Measurements from ENCODE around the gene CEP128.

Gene CEP128

GRCh38 chr14:80839743-80840142 is 101.8 kb downstream of the CEP128 start:
- TF ChIP-seq YY1 (IDR thresholded peaks at IDR 0.05; ENCODE audit: insufficient read depth, insufficient read length): no peak
- no peak for TF ChIP-seq ZNF274 (IDR thresholded peaks at IDR 0.05; ENCODE audit: low read depth, low read length)
- no peak for TF ChIP-seq SUZ12 (IDR thresholded peaks at IDR 0.05; ENCODE audit: extremely low read depth, insufficient read depth, insufficient read length)
- H3K9me3 ChIP-seq (ENCODE audit: insufficient read depth, low read length): no peaks in the 10 kb centered on the region
- no peak overlapping the region for H3K4me3 ChIP-seq (ENCODE audit: insufficient read length, low read depth)
- H3K4me1 ChIP-seq (ENCODE audit: insufficient read depth, insufficient read length): no peaks in the 10 kb centered on the region
- H3K9ac ChIP-seq (ENCODE audit: insufficient read length, low read depth): no peak overlapping the region
- no peak for DNase-seq (ENCODE audit: low read depth, low spot score)
- no peaks in the 10 kb centered on the region for H3K36me3 ChIP-seq (ENCODE audit: insufficient read depth, insufficient read length, low read length)
- H3K27me3 ChIP-seq (ENCODE audit: insufficient read depth, insufficient read length): no peaks in the 10 kb centered on the region

GRCh38 chr14:80809663-80810062 is 131.9 kb downstream of the CEP128 start:
- no peak for DNase-seq (ENCODE audit: low read depth, low spot score)
- Histone ChIP-seq H3K4me1 (ENCODE audit: insufficient read depth, insufficient read length) (no peaks in the 10 kb centered on the region), H3K27me3 (ENCODE audit: insufficient read depth, insufficient read length) (no peaks in the 10 kb centered on the region), H3K4me3 (ENCODE audit: insufficient read length, low read depth) (no peak overlapping the region), H3K9ac (ENCODE audit: insufficient read length, low read depth) (no peak overlapping the region), H3K9me3 (ENCODE audit: insufficient read depth, low read length) (no peaks in the 10 kb centered on the region), H3K36me3 (ENCODE audit: insufficient read depth, insufficient read length, low read length) (no peaks in the 10 kb centered on the region)
- TF ChIP-seq ZNF274 (IDR thresholded peaks at IDR 0.05; ENCODE audit: low read depth, low read length) (no peak), SUZ12 (IDR thresholded peaks at IDR 0.05; ENCODE audit: extremely low read depth, insufficient read depth, insufficient read length) (no peak), YY1 (IDR thresholded peaks at IDR 0.05; ENCODE audit: insufficient read depth, insufficient read length) (no peak)

DNA sequence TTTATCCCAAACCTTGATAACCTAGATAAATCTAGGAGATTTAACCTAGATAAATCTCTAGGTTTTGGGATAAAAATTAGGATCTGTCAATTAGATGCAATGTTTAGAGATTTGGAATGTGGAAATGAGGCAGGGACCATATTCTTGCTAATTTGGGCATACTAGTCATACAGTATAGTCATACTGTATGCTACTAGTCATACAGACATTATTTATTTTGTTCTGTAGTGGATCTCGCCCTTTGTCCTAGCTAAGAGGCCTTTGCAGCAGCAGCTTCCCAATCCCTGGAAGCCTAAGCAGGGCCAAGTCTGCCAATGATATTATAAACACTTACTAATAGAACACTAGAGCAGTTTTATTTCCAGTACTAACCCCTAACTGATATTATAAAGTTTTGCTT is 136.4 kb downstream of the CEP128 start:
- no peak for DNase-seq (ENCODE audit: low read depth, low spot score)
- H3K9me3 ChIP-seq (ENCODE audit: insufficient read depth, low read length): no peaks in the 10 kb centered on the region
- no peak overlapping the region for H3K4me3 ChIP-seq (ENCODE audit: insufficient read length, low read depth)
- no peak for TF ChIP-seq ZNF274 (IDR thresholded peaks at IDR 0.05; ENCODE audit: low read depth, low read length)
- TF ChIP-seq SUZ12 (IDR thresholded peaks at IDR 0.05; ENCODE audit: extremely low read depth, insufficient read depth, insufficient read length): no peak
- no peak for TF ChIP-seq YY1 (IDR thresholded peaks at IDR 0.05; ENCODE audit: insufficient read depth, insufficient read length)
- H3K9ac ChIP-seq (ENCODE audit: insufficient read length, low read depth): no peak overlapping the region
- H3K36me3 ChIP-seq (ENCODE audit: insufficient read depth, insufficient read length, low read length): no peaks in the 10 kb centered on the region
- no peaks in the 10 kb centered on the region for H3K27me3 ChIP-seq (ENCODE audit: insufficient read depth, insufficient read length)
- H3K4me1 ChIP-seq (ENCODE audit: insufficient read depth, insufficient read length): no peaks in the 10 kb centered on the region

DNA sequence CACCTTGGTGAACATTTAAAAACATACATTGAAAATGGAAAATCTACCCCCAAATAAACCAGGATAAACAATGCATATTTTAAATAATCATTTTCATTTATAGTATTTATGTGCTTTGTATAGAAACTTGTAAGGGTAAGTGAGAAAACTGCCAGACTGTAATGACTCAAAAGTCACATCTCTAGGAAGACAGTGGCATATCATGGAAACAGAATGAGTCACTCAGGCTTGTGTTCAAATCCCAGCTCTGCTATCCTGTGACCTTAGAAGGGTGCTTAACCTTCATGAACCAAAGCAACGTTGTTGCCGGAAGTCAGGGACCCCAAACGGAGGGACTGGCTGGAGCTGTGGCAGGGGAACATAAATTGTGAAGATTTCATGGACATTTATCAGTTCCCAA is 142.7 kb downstream of the CEP128 start:
- DNase-seq (ENCODE audit: low read depth, low spot score): no peak
- Histone ChIP-seq H3K9me3 (ENCODE audit: insufficient read depth, low read length) (no peaks in the 10 kb centered on the region), H3K36me3 (ENCODE audit: insufficient read depth, insufficient read length, low read length) (no peaks in the 10 kb centered on the region), H3K4me3 (ENCODE audit: insufficient read length, low read depth) (no peak overlapping the region), H3K27me3 (ENCODE audit: insufficient read depth, insufficient read length) (no peaks in the 10 kb centered on the region), H3K9ac (ENCODE audit: insufficient read length, low read depth) (no peak overlapping the region), H3K4me1 (ENCODE audit: insufficient read depth, insufficient read length) (no peaks in the 10 kb centered on the region)
- no peak for TF ChIP-seq YY1 (IDR thresholded peaks at IDR 0.05; ENCODE audit: insufficient read depth, insufficient read length)
- TF ChIP-seq SUZ12 (IDR thresholded peaks at IDR 0.05; ENCODE audit: extremely low read depth, insufficient read depth, insufficient read length): no peak
- TF ChIP-seq ZNF274 (IDR thresholded peaks at IDR 0.05; ENCODE audit: low read depth, low read length): no peak

DNA sequence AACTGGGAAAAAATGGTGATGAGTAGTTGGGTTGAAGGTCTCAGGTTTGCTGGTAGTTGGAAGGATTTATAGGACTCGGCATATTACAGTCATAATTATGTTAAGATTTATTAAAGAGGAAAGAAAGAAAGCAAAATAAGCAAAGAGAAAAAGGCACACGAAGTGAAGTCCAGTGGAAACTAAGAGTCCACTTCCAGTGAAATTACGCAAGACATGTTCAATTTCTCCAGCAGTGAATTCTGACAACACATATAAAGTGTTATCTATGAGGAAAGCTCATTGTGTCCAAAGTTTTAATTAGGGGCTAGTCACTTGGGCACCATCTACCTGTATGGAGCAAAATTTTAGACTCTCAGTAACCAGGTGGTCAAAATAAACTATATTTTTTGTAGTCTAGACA is 143.3 kb downstream of the CEP128 start:
- H3K9me3 ChIP-seq (ENCODE audit: insufficient read depth, low read length): no peaks in the 10 kb centered on the region
- H3K36me3 ChIP-seq (ENCODE audit: insufficient read depth, insufficient read length, low read length): no peaks in the 10 kb centered on the region
- no peak overlapping the region for H3K4me3 ChIP-seq (ENCODE audit: insufficient read length, low read depth)
- no peaks in the 10 kb centered on the region for H3K4me1 ChIP-seq (ENCODE audit: insufficient read depth, insufficient read length)
- H3K27me3 ChIP-seq (ENCODE audit: insufficient read depth, insufficient read length): no peaks in the 10 kb centered on the region
- no peak for DNase-seq (ENCODE audit: low read depth, low spot score)
- TF ChIP-seq ZNF274 (IDR thresholded peaks at IDR 0.05; ENCODE audit: low read depth, low read length) (no peak), YY1 (IDR thresholded peaks at IDR 0.05; ENCODE audit: insufficient read depth, insufficient read length) (no peak), SUZ12 (IDR thresholded peaks at IDR 0.05; ENCODE audit: extremely low read depth, insufficient read depth, insufficient read length) (no peak)
- no peak overlapping the region for H3K9ac ChIP-seq (ENCODE audit: insufficient read length, low read depth)

GRCh38 chr14:80792771-80793170 is 148.8 kb downstream of the CEP128 start:
- H3K4me3 ChIP-seq (ENCODE audit: insufficient read length, low read depth): no peak overlapping the region
- no peak for TF ChIP-seq YY1 (IDR thresholded peaks at IDR 0.05; ENCODE audit: insufficient read depth, insufficient read length)
- no peak for TF ChIP-seq ZNF274 (IDR thresholded peaks at IDR 0.05; ENCODE audit: low read depth, low read length)
- no peak for TF ChIP-seq SUZ12 (IDR thresholded peaks at IDR 0.05; ENCODE audit: extremely low read depth, insufficient read depth, insufficient read length)
- H3K4me1 ChIP-seq (ENCODE audit: insufficient read depth, insufficient read length): no peaks in the 10 kb centered on the region
- peaks cover 12% of the 10 kb centered on the region for H3K36me3 ChIP-seq (ENCODE audit: insufficient read depth, insufficient read length, low read length)
- no peaks in the 10 kb centered on the region for H3K27me3 ChIP-seq (ENCODE audit: insufficient read depth, insufficient read length)
- no peaks in the 10 kb centered on the region for H3K9me3 ChIP-seq (ENCODE audit: insufficient read depth, low read length)
- H3K9ac ChIP-seq (ENCODE audit: insufficient read length, low read depth): no peak overlapping the region
- DNase-seq (ENCODE audit: low read depth, low spot score): no peak

GRCh38 chr14:80787876-80788275 is 153.7 kb downstream of the CEP128 start:
- H3K9me3 ChIP-seq (ENCODE audit: insufficient read depth, low read length): no peaks in the 10 kb centered on the region
- peaks cover 20% of the 10 kb centered on the region for H3K36me3 ChIP-seq (ENCODE audit: insufficient read depth, insufficient read length, low read length)
- H3K4me3 ChIP-seq (ENCODE audit: insufficient read length, low read depth): no peak overlapping the region
- TF ChIP-seq SUZ12 (IDR thresholded peaks at IDR 0.05; ENCODE audit: extremely low read depth, insufficient read depth, insufficient read length) (no peak), ZNF274 (IDR thresholded peaks at IDR 0.05; ENCODE audit: low read depth, low read length) (no peak), YY1 (IDR thresholded peaks at IDR 0.05; ENCODE audit: insufficient read depth, insufficient read length) (no peak)
- no peak for DNase-seq (ENCODE audit: low read depth, low spot score)
- H3K9ac ChIP-seq (ENCODE audit: insufficient read length, low read depth): no peak overlapping the region
- no peaks in the 10 kb centered on the region for H3K27me3 ChIP-seq (ENCODE audit: insufficient read depth, insufficient read length)
- H3K4me1 ChIP-seq (ENCODE audit: insufficient read depth, insufficient read length): no peaks in the 10 kb centered on the region

- Histone ChIP-seq H3K9ac (ENCODE audit: insufficient read length, low read depth) (no peak overlapping the region), H3K4me3 (ENCODE audit: insufficient read length, low read depth) (no peak overlapping the region), H3K9me3 (ENCODE audit: insufficient read depth, low read length) (no peaks in the 10 kb centered on the region), H3K27me3 (ENCODE audit: insufficient read depth, insufficient read length) (no peaks in the 10 kb centered on the region), H3K4me1 (ENCODE audit: insufficient read depth, insufficient read length) (no peaks in the 10 kb centered on the region), H3K36me3 (ENCODE audit: insufficient read depth, insufficient read length, low read length) (peaks cover 9% of the 10 kb centered on the region)
- TF ChIP-seq SUZ12 (IDR thresholded peaks at IDR 0.05; ENCODE audit: extremely low read depth, insufficient read depth, insufficient read length) (no peak), YY1 (IDR thresholded peaks at IDR 0.05; ENCODE audit: insufficient read depth, insufficient read length) (no peak), ZNF274 (IDR thresholded peaks at IDR 0.05; ENCODE audit: low read depth, low read length) (no peak)
- no peak for DNase-seq (ENCODE audit: low read depth, low spot score)
Observed at GRCh38 chr14:80784820-80785219, 156.7 kb downstream of the CEP128 start.
